Gastroesophageal sphincter (tissue), 4 donors: ENCODE results near the gene TMEM63A. TPM values are rescaled to one million over a fixed set of nuclear protein-coding genes. Genes with fewer than 3 reads are reported as not detected.

Source experiments
- ATAC-seq: fragments of 150-250 bp; one replicate; pipeline ENCODE4 v1.9.1; 2016; ENCODE audit warnings: mild to moderate bottlenecking, moderate library complexity
- H3K27ac ChIP-seq, 4 donors: fragments of 200-600 bp; sonication (generic) in 3 of 4; 1 replicate in 3 of 4; 2 replicates in 1 of 4; pipeline ENCODE4 v1.5.1; 2016 to 2019
- H3K27me3 ChIP-seq: fragments of 200-600 bp; sonication (generic); one replicate; pipeline ENCODE4 v1.5.1; 2019
- H3K36me3 ChIP-seq, 2 donors: fragments of 200-600 bp; sonication (generic); one replicate each; pipeline ENCODE4 v1.5.1; 2019; ENCODE audit warnings: control low read depth in 1 of 2
- H3K4me1 ChIP-seq, 3 donors: fragments of 200-600 bp; sonication (generic); 1 replicate in 2 of 3; 2 replicates in 1 of 3; pipeline ENCODE4 v1.5.1; 2016 to 2019; ENCODE audit warnings: control low read depth in 2 of 3
- H3K4me3 ChIP-seq, 2 donors: fragments of 200-600 bp; sonication (generic); one replicate each; pipeline ENCODE4 v1.5.1; 2019; ENCODE audit warnings: mild to moderate bottlenecking in 1 of 2, moderate library complexity in 1 of 2
- H3K9me3 ChIP-seq, 3 donors: fragments of 200-600 bp; sonication (generic); one replicate each; pipeline ENCODE4 v1.5.1; 2017 to 2019; ENCODE audit warnings: control low read depth in 2 of 3
- CTCF ChIP-seq, 4 experiments: fragments of 200-600 bp in 2 of 4; fragments of 450-650 bp in 2 of 4; sonication (generic) in 1 of 4; IDR thresholded peaks; one replicate each; pipeline ENCODE4 v1.5.1; 2017 to 2019; ENCODE audit warnings: antibody characterized with exemption in 4 of 4, mild to moderate bottlenecking in 2 of 4, moderate library complexity in 2 of 4
- EP300 ChIP-seq: sonication (generic); formaldehyde crosslinking; IDR thresholded peaks from one replicate; pipeline ENCODE4 v1.6.1; 2017; ENCODE audit warnings: antibody characterized with exemption, mild to moderate bottlenecking
- POLR2A ChIP-seq, 2 donors: fragments of 450-650 bp; IDR thresholded peaks; one replicate each; pipeline ENCODE4 v1.6.1; 2017; ENCODE audit warnings: antibody characterized with exemption in 2 of 2, mild to moderate bottlenecking in 2 of 2, moderate library complexity in 1 of 2
- POLR2AphosphoS5 ChIP-seq: sonication (generic); formaldehyde crosslinking; IDR thresholded peaks from one replicate; pipeline ENCODE4 v1.6.1; 2017; ENCODE audit warnings: antibody characterized with exemption
- WGBS, 2 donors: methylation state at CpG; one replicate each; pipeline ENCODE4 v1.1.5; 2018; ENCODE audit warnings: low coverage in 1 of 2; 5-methylcytosine and 5-hydroxymethylcytosine counted together
- total RNA-seq, 4 donors: library from RNA; depleted of rRNA; stranded (reverse); fragments of >200 nt; gene quantifications; one replicate each; pipeline ENCODE4 v1.1.0, GENCODE V29; 2016

The TMEM63A gene
- total RNA-seq, 4 donors from 2014 or later: 10.9 to 55.9 (median 23.8) TPM

- TF ChIP-seq POLR2AphosphoS5: no peak
- TF ChIP-seq POLR2A (IDR thresholded peaks at IDR 0.05): no peak
- no peak for TF ChIP-seq CTCF (IDR thresholded peaks at IDR 0.05)
- no peak for TF ChIP-seq EP300
- H3K4me3 ChIP-seq: no peak overlapping the region
- H3K9me3 ChIP-seq: no peaks in the 10 kb centered on the region
- 58% methylated on average over 4 of the region's 12 CpGs; no CpG with 5 or more reads in 1 of the 2 donors for WGBS, 2 donors
- H3K27me3 ChIP-seq: no peaks in the 10 kb centered on the region
- peaks cover 0 to 49% of the 10 kb centered on the region in 2 donors for H3K36me3 ChIP-seq
- peak overlapping the region in 3 of 4 donors; percentile 34 to 83 (median 58) for H3K27ac ChIP-seq
- ATAC-seq: no peak
- H3K4me1 ChIP-seq: peaks cover 0 to 48% (median 28%) of the 10 kb centered on the region in 3 donors
These were observed 5.2 kb downstream of the TMEM63A start for GRCh38 chr1:225876900-225877510.

GRCh38 chr1:225875044-225875815 is 7.0 kb downstream of the TMEM63A start:
- no peaks in the 10 kb centered on the region for H3K9me3 ChIP-seq
- H3K27me3 ChIP-seq: no peaks in the 10 kb centered on the region
- H3K4me3 ChIP-seq: no peak overlapping the region
- 80 to 100% methylated on average over 1 to 2 of the region's 12 CpGs for WGBS, 2 donors
- H3K27ac ChIP-seq: no peak overlapping the region
- TF ChIP-seq POLR2AphosphoS5: no peak
- TF ChIP-seq POLR2A (IDR thresholded peaks at IDR 0.05): no peak
- TF ChIP-seq EP300: no peak
- no peak for TF ChIP-seq CTCF (IDR thresholded peaks at IDR 0.05)
- H3K4me1 ChIP-seq: peaks cover 0 to 42% (median 20%) of the 10 kb centered on the region in 3 donors
- no peak for ATAC-seq
- H3K36me3 ChIP-seq: peaks cover 0 to 67% of the 10 kb centered on the region in 2 donors

- Histone ChIP-seq H3K27ac (no peak overlapping the region), H3K4me3 (no peak overlapping the region), H3K27me3 (no peaks in the 10 kb centered on the region), H3K9me3 (no peaks in the 10 kb centered on the region), H3K4me1 (peaks cover 0 to 34% (median 14%) of the 10 kb centered on the region in 3 donors), H3K36me3 (peaks cover 0 to 75% of the 10 kb centered on the region in 2 donors)
- no peak for ATAC-seq
- 100% methylated on average over 1 to 2 of the region's 11 CpGs for WGBS, 2 donors
- no peak for TF ChIP-seq CTCF (IDR thresholded peaks at IDR 0.05)
- no peak for TF ChIP-seq POLR2A (IDR thresholded peaks at IDR 0.05)
- no peak for TF ChIP-seq POLR2AphosphoS5
These were observed 7.7 kb downstream of the TMEM63A start for GRCh38 chr1:225874431-225874830.

GRCh38 chr1:225873281-225873850 is 8.8 kb downstream of the TMEM63A start:
- 85 to 91% methylated on average over 4 to 6 of the region's 10 CpGs for WGBS, 2 donors
- Histone ChIP-seq H3K36me3 (peaks cover 0 to 85% of the 10 kb centered on the region in 2 donors), H3K4me3 (no peak overlapping the region), H3K4me1 (peaks cover 0 to 24% (median 8%) of the 10 kb centered on the region in 3 donors), H3K27ac (no peak overlapping the region), H3K27me3 (no peaks in the 10 kb centered on the region), H3K9me3 (no peaks in the 10 kb centered on the region)
- no peak for ATAC-seq
- TF ChIP-seq POLR2A (IDR thresholded peaks at IDR 0.05) (no peak), CTCF (IDR thresholded peaks at IDR 0.05) (no peak), EP300 (no peak), POLR2AphosphoS5 (no peak)
